ENCODE data around the gene BCS1L.
A peak's percentile ranks its signal among the peaks of the same experiment; 100 is the strongest.

Gene BCS1L

DNA sequence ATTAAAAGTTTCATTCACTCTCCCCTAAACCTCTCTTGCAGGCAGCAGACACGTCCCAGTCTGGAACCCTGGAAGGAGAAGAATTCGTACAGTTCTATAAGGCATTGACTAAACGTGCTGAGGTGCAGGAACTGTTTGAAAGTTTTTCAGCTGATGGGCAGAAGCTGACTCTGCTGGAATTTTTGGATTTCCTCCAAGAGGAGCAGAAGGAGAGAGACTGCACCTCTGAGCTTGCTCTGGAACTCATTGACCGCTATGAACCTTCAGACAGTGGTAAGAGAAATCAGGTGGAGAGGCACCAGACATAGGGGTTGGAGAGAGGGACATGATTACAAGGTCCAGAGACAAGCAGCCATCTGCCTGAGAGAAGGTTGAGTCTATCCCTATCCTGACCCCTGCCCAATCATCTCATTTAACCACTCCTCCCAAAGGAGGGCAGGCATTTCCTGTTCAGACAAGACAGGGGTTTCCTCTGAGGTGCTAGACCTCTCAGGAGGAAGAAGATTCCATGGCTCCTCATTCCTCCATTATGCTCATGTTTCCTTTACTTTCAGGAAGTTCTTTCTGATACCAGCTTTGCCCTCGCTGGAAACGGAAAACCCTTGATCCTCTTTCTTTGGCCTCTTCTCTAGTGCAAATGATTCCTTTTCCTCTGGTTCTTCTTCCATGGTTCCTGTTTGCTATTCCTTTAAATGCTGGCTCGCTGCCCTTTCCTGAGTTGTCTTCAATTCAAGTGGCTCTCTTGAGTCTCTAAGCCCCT lies 36.7 kb upstream of the BCS1L start:
- Histone ChIP-seq H4K20me1 (ENCODE audit: insufficient read depth, low read length) (no peaks in the 10 kb centered on the region), H3K4me3 (ENCODE audit: low read length) (no peak overlapping the region), H3K9ac (ENCODE audit: low read length) (no peak overlapping the region; the same call in 1 of the 2 replicates), H3K27me3 (ENCODE audit: low read depth, low read length) (no peaks in the 10 kb centered on the region), H3K9me3 (ENCODE audit: insufficient read depth, low read length) (no peaks in the 10 kb centered on the region), H3K79me2 (ENCODE audit: low read length) (no peaks in the 10 kb centered on the region), H3K27ac (ENCODE audit: low read length) (no peak overlapping the region), H3K4me2 (ENCODE audit: low read length) (peak overlapping the region; percentile 47), H2AFZ (ENCODE audit: low read depth, low read length) (peak overlapping the region; percentile 64; the same call in 1 of the 2 replicates), H3K36me3 (replicated peaks; ENCODE audit: low read depth, low read length) (no peaks in the 10 kb centered on the region), H3K4me1 (ENCODE audit: low read length) (peaks cover 18% of the 10 kb centered on the region)
- TF ChIP-seq CTCF (IDR thresholded peaks at IDR 0.05; ENCODE audit: low read depth, low read length) (no peak), EZH2phosphoT487 (IDR thresholded peaks at IDR 0.05; ENCODE audit: low read depth) (no peak)

GRCh38 chr2:218623366-218623705 lies 36.1 kb upstream of the BCS1L start:
- Histone ChIP-seq H3K4me2 (ENCODE audit: low read length) (peak overlapping the region; percentile 47), H3K36me3 (replicated peaks; ENCODE audit: low read depth, low read length) (no peaks in the 10 kb centered on the region), H3K9me3 (ENCODE audit: insufficient read depth, low read length) (no peaks in the 10 kb centered on the region), H3K27ac (ENCODE audit: low read length) (no peak overlapping the region), H3K4me3 (ENCODE audit: low read length) (no peak overlapping the region), H2AFZ (ENCODE audit: low read depth, low read length) (peak overlapping the region; percentile 64; the same call in 1 of the 2 replicates), H4K20me1 (ENCODE audit: insufficient read depth, low read length) (no peaks in the 10 kb centered on the region), H3K4me1 (ENCODE audit: low read length) (peaks cover 22% of the 10 kb centered on the region), H3K79me2 (ENCODE audit: low read length) (no peaks in the 10 kb centered on the region), H3K9ac (ENCODE audit: low read length) (no peak overlapping the region; the same call in 1 of the 2 replicates), H3K27me3 (ENCODE audit: low read depth, low read length) (no peaks in the 10 kb centered on the region)
- TF ChIP-seq CTCF (IDR thresholded peaks at IDR 0.05; ENCODE audit: low read depth, low read length) (no peak), EZH2phosphoT487 (IDR thresholded peaks at IDR 0.05; ENCODE audit: low read depth) (no peak)

- TF ChIP-seq CTCF (IDR thresholded peaks at IDR 0.05; ENCODE audit: low read depth, low read length) (no peak), EZH2phosphoT487 (IDR thresholded peaks at IDR 0.05; ENCODE audit: low read depth) (no peak)
- no peaks in the 10 kb centered on the region for H3K27me3 ChIP-seq (ENCODE audit: low read depth, low read length)
- H3K4me1 ChIP-seq (ENCODE audit: low read length) = peaks cover 22% of the 10 kb centered on the region
- H4K20me1 ChIP-seq (ENCODE audit: insufficient read depth, low read length) = no peaks in the 10 kb centered on the region
- no peaks in the 10 kb centered on the region for H3K9me3 ChIP-seq (ENCODE audit: insufficient read depth, low read length)
- no peak overlapping the region for H3K4me2 ChIP-seq (ENCODE audit: low read length)
- no peak overlapping the region for H2AFZ ChIP-seq (ENCODE audit: low read depth, low read length)
- H3K79me2 ChIP-seq (ENCODE audit: low read length) = no peaks in the 10 kb centered on the region
- no peak overlapping the region for H3K27ac ChIP-seq (ENCODE audit: low read length)
- H3K4me3 ChIP-seq (ENCODE audit: low read length) = no peak overlapping the region
- no peak overlapping the region for H3K9ac ChIP-seq (ENCODE audit: low read length)
- no peaks in the 10 kb centered on the region for H3K36me3 ChIP-seq (replicated peaks; ENCODE audit: low read depth, low read length)
These were observed 33.1 kb upstream of the BCS1L start for GRCh38 chr2:218626369-218626768.

GRCh38 chr2:218627939-218628338 lies 31.5 kb upstream of the BCS1L start:
- Histone ChIP-seq H2AFZ (ENCODE audit: low read depth, low read length) (no peak overlapping the region), H3K9ac (ENCODE audit: low read length) (no peak overlapping the region), H4K20me1 (ENCODE audit: insufficient read depth, low read length) (no peaks in the 10 kb centered on the region), H3K4me1 (ENCODE audit: low read length) (peaks cover 19% of the 10 kb centered on the region), H3K4me3 (ENCODE audit: low read length) (no peak overlapping the region), H3K79me2 (ENCODE audit: low read length) (no peaks in the 10 kb centered on the region), H3K36me3 (replicated peaks; ENCODE audit: low read depth, low read length) (no peaks in the 10 kb centered on the region), H3K27ac (ENCODE audit: low read length) (no peak overlapping the region), H3K27me3 (ENCODE audit: low read depth, low read length) (no peaks in the 10 kb centered on the region), H3K9me3 (ENCODE audit: insufficient read depth, low read length) (no peaks in the 10 kb centered on the region), H3K4me2 (ENCODE audit: low read length) (no peak overlapping the region)
- TF ChIP-seq CTCF (IDR thresholded peaks at IDR 0.05; ENCODE audit: low read depth, low read length) (no peak), EZH2phosphoT487 (IDR thresholded peaks at IDR 0.05; ENCODE audit: low read depth) (no peak)

All from OCI-LY3 (cell line).